Measurements from ENCODE around the gene LRRC4B.

DNA sequence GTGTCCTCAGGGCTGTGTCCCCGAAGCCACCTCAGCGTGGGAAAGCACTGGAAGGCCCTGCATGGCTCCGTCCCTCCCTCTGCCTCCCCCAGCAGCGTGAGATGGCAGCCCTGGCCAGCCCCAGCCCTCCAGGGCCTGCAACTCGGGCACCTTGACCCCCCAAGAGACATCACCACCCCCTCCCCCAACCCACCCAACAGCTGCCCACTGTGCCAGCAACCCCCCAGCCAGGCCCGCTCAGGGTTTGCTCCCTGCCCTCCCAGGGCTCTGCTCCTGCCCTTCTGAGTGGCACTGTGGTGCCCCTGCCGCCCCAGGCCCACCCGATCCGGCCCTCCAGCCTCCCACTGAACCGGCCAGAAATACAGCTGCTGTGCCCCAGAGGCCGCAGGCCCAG is 53.1 kb downstream of the LRRC4B start:
- TF ChIP-seq, protein P1, sequence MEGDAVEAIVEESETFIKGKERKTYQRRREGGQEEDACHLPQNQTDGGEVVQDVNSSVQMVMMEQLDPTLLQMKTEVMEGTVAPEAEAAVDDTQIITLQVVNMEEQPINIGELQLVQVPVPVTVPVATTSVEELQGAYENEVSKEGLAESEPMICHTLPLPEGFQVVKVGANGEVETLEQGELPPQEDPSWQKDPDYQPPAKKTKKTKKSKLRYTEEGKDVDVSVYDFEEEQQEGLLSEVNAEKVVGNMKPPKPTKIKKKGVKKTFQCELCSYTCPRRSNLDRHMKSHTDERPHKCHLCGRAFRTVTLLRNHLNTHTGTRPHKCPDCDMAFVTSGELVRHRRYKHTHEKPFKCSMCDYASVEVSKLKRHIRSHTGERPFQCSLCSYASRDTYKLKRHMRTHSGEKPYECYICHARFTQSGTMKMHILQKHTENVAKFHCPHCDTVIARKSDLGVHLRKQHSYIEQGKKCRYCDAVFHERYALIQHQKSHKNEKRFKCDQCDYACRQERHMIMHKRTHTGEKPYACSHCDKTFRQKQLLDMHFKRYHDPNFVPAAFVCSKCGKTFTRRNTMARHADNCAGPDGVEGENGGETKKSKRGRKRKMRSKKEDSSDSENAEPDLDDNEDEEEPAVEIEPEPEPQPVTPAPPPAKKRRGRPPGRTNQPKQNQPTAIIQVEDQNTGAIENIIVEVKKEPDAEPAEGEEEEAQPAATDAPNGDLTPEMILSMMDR (IDR thresholded peaks at IDR 0.05): no peak
- TF ChIP-seq POLR2A (IDR thresholded peaks at IDR 0.05) (no peak), EP300 (IDR thresholded peaks at IDR 0.05) (no peak)
